CD4-positive, alpha-beta memory T cell (primary cell): ENCODE data around the gene RPL7L1. TPM values are rescaled to one million over a fixed set of nuclear protein-coding genes. Genes with fewer than 3 reads are reported as not detected.
"Not testable (repeated sequence)": the region's sequence is repeated elsewhere in the genome, so short reads cannot be mapped to it uniquely, and the experiment has no call there.

Experiments used
- CTCF ChIA-PET: fragments of 350-600 bp; sonication (Branson Sonifier 250); formaldehyde crosslinking; loops from one replicate; lab custom pipeline; 2021; ENCODE audit warnings: inconsistent platforms; ENCODE audit not compliant: partially characterized antibody; lab: Charles Lee
- POLR2A ChIA-PET: fragments of 350-600 bp; sonication (Branson Sonifier 250); formaldehyde crosslinking; loops from one replicate; lab custom pipeline; 2021; ENCODE audit not compliant: partially characterized antibody; lab: Charles Lee
- DNase-seq, 5 donors: peaks; one replicate each; pipeline versions ENCODE4 v3.0.0 to v3.0.0-alpha.2; 2020 to 2022; ENCODE audit warnings: mixed read lengths in 1 of 5
- H3K27ac ChIP-seq: one replicate; pipeline ENCODE4 v1.7.0; 2013; ENCODE audit warnings: low read depth, low read length
- H3K27me3 ChIP-seq: 2 replicates; pipeline ENCODE4 v1.7.0; 2013; ENCODE audit warnings: mild to moderate bottlenecking, low read length, moderate library complexity; ENCODE audit not compliant: insufficient read depth
- H3K36me3 ChIP-seq: 2 replicates; pipeline ENCODE4 v1.7.0; 2013; ENCODE audit warnings: mild to moderate bottlenecking, low read length, moderate library complexity; ENCODE audit not compliant: insufficient read depth
- H3K4me1 ChIP-seq: 2 replicates; pipeline ENCODE4 v1.7.0; 2013; ENCODE audit warnings: mild to moderate bottlenecking, low read length, moderate library complexity; ENCODE audit not compliant: insufficient read depth
- H3K4me3 ChIP-seq, 2 donors: one replicate each; pipeline ENCODE4 v1.7.0; 2013; ENCODE audit warnings: low read length in 2 of 2, mild to moderate bottlenecking in 1 of 2
- H3K9me3 ChIP-seq, 2 donors: one replicate each; pipeline ENCODE4 v1.7.0; 2013; ENCODE audit warnings: low read length in 2 of 2, control low read depth in 1 of 2; ENCODE audit not compliant: control insufficient read depth in 1 of 2
- H3K27ac Mint-ChIP-seq, 7 donors: one replicate each; pipeline ENCODE4 v1.8.0; 2020 to 2021; ENCODE audit warnings: mixed read lengths in 7 of 7, mild to moderate bottlenecking in 6 of 7, inconsistent platforms in 3 of 7, moderate library complexity in 3 of 7
- H3K27me3 Mint-ChIP-seq, 2 donors: one replicate each; pipeline ENCODE4 v1.8.0; 2020 to 2021; ENCODE audit warnings: mixed read lengths in 2 of 2
- H3K36me3 Mint-ChIP-seq, 2 donors: one replicate each; pipeline ENCODE4 v1.8.0; 2020 to 2021; ENCODE audit warnings: mixed read lengths in 2 of 2, inconsistent platforms in 1 of 2, mild to moderate bottlenecking in 1 of 2
- H3K4me1 Mint-ChIP-seq, 4 donors: one replicate each; pipeline ENCODE4 v1.8.0; 2020 to 2021; ENCODE audit warnings: mixed read lengths in 4 of 4, mild to moderate bottlenecking in 1 of 4
- H3K4me3 Mint-ChIP-seq, 8 donors: one replicate each; pipeline ENCODE4 v1.8.0; 2020 to 2021; ENCODE audit warnings: mixed read lengths in 8 of 8, mild to moderate bottlenecking in 7 of 8, moderate library complexity in 6 of 8, inconsistent platforms in 3 of 8
- H3K9me3 Mint-ChIP-seq, 8 donors: one replicate each; pipeline ENCODE4 v1.8.0; 2020 to 2021; ENCODE audit warnings: mixed read lengths in 8 of 8, mild to moderate bottlenecking in 5 of 8, inconsistent platforms in 3 of 8, moderate library complexity in 1 of 8
- intact Hi-C: fragments of 100-400 bp; cut with micrococcal nuclease; formaldehyde crosslinking; loops from one replicate; pipeline ENCODE4 v1.15.1; 2023
- polyA plus RNA-seq, 2 donors: library from polyadenylated mRNA; unstranded; fragments of 300-500 nt; fragmentation: Illumina TruSeq; gene quantifications; one replicate each; pipeline ENCODE4 v1.2.3, GENCODE V29; 2021
- total RNA-seq, 2 experiments: library from RNA; stranded (reverse); gene quantifications; one replicate each; pipeline ENCODE4 v1.2.3, GENCODE V29; 2021

Gene RPL7L1
- total and polyA plus RNA-seq, 4 experiments from 2014 or later, result 39.6 to 89.8 (median 85.7) TPM

DNA sequence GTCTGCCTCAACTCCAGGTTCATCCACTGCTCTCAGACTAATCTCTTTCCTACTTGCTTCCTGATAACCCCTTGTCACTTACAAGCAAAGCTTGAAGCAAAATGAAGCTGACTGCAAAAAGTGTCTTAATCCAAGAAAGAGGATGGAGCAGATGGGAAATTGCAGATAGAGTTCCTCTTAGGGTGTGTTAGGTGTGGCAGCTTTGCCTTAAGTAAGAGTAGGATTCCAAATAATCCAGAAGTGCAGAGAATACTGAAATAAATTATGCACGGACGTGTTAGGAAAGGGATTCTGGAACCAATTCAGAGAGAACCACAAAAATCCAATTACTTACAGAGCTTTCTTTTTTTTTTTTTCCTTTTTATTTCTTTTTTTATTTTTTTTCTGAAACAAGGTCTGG lies 6.1 kb upstream of the RPL7L1 start:
- CTCF ChIA-PET, result interaction anchor here (1.1 to 1.4 kb wide), 5 partner anchors 147 to 213 kb away, joined by 3 to 6 read pairs (median 3); no protein-coding TSS in a partner anchor
- POLR2A ChIA-PET, result interaction anchor here (1.5 kb wide), 1 partner anchor 127 kb away, joined by 8 read pairs; the partner anchor contains the start of gene TBCC
- intact Hi-C loops, result no loop called here
- no peak for DNase-seq
- Histone ChIP-seq H3K27me3 (no peaks in the 10 kb centered on the region), H3K9me3 (no peaks in the 10 kb centered on the region), H3K27ac (no peak overlapping the region), H3K4me1 (no peaks in the 10 kb centered on the region), H3K36me3 (no peaks in the 10 kb centered on the region), H3K4me3 (no peak overlapping the region)
- H3K27me3 Mint-ChIP-seq, result no peaks in the 10 kb centered on the region
- peaks cover 0 to 3% (median 1%) of the 10 kb centered on the region in 4 donors for H3K4me1 Mint-ChIP-seq
- H3K36me3 Mint-ChIP-seq, result peaks cover 1 to 2% of the 10 kb centered on the region in 2 donors
- H3K9me3 Mint-ChIP-seq, result no peaks in the 10 kb centered on the region
- H3K4me3 Mint-ChIP-seq, result no peak overlapping the region
- H3K27ac Mint-ChIP-seq, result peak overlapping the region in 4 of 7 donors; percentile 20 to 80 (median 34)

DNA sequence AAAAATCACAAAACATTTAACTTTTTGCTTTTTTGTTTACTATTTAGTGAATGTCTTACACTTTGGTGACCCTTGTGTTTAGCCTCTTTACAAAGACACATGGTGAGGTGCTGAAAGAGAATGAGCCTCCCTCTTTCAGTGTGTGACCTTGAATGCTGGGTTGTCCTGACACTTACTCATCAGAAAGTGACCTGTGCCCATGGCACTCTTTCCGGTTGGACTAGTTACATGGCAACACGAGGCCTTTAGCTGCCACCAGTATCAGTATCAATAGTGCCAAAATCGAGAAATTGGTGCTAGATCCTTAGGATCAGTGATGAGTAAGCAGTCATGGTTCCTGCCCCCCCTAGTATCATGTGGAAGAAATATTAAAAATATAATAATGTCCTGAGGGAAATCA lies 1.7 kb upstream of the RPL7L1 start:
- no peaks in the 10 kb centered on the region for H3K9me3 Mint-ChIP-seq
- no peak for DNase-seq
- H3K27ac ChIP-seq, result no peak overlapping the region
- peak overlapping the region in 5 of 7 donors; percentile 23 to 97 (median 53) for H3K27ac Mint-ChIP-seq
- no peak overlapping the region for H3K4me3 ChIP-seq
- peak overlapping the region in 4 of 8 donors; percentile 28 to 58 (median 45) for H3K4me3 Mint-ChIP-seq
- no peaks in the 10 kb centered on the region for H3K27me3 ChIP-seq
- no peaks in the 10 kb centered on the region for H3K27me3 Mint-ChIP-seq
- ChIA-PET POLR2A (interaction anchor here (1.2 to 6.6 kb wide), 6 partner anchors 13 to 314 kb away, joined by 3 to 101 read pairs (median 26); partner anchors contain the start of genes BICRAL, TBCC and UBR2), CTCF (interaction anchor here (0.6 to 5.7 kb wide), 8 partner anchors 13 to 800 kb away, joined by 3 to 111 read pairs (median 3); a partner anchor contains a TSS)
- no peaks in the 10 kb centered on the region for H3K9me3 ChIP-seq
- intact Hi-C loops, result loop anchor here (1.0 to 2.0 kb wide), 2 partner anchors 21 to 216 kb away; no protein-coding TSS in a partner anchor
- H3K36me3 Mint-ChIP-seq, result peaks cover 0 to 17% of the 10 kb centered on the region in 2 donors
- H3K36me3 ChIP-seq, result no peaks in the 10 kb centered on the region
- H3K4me1 ChIP-seq, result peaks cover 23% of the 10 kb centered on the region
- peaks cover 4 to 25% (median 16%) of the 10 kb centered on the region in 4 donors for H3K4me1 Mint-ChIP-seq

DNA sequence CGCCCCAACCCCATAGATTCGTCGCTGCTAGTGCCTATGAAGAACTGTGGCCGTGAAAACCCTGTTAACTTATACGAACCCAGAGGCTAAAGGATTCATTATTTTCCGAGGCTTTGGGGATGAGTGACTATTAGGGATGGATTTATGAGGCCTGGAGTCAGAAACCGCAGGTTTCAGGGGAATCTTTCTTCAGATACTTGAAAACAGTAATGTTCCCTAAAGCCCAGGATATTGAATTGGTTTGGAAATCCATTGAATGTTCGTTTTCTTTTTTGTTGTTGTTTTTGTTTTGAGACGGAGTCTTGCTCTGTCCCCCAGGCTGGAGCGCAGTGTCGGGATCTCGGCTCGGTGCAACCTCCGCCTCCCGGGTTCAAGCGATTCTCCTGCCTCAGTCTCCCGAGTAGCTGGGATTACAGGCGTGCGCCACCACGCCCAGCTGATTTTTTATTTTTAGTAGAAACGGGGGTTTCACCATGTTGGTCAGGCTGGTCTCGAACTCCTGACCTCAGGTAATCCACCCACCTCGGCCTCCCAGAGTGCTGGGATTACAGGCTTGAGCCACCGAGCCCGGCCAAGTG lies 913 bp downstream of the RPL7L1 start:
- DNase-seq, result peak in 1 of 5 donors; percentile 10
- Histone ChIP-seq H3K36me3 (peaks cover 26% of the 10 kb centered on the region), H3K4me1 (peaks cover 23% of the 10 kb centered on the region), H3K27ac (peak overlapping the region; percentile 93), H3K4me3 (peak overlapping the region; percentile 77 to 84)
- Mint-ChIP-seq H3K4me1 (peaks cover 9 to 39% (median 25%) of the 10 kb centered on the region in 4 donors), H3K27ac (peak overlapping the region; percentile 97 to 100 (median 99)), H3K4me3 (peak overlapping the region; percentile 94 to 99 (median 96)), H3K36me3 (peaks cover 21 to 41% of the 10 kb centered on the region in 2 donors)
- ChIA-PET CTCF (interaction anchor here (0.9 to 5.7 kb wide), 14 partner anchors 10 to 333 kb away, joined by 3 to 111 read pairs (median 4); partner anchors contain the start of gene UBR2), POLR2A (interaction anchor here (0.8 to 6.6 kb wide), 25 partner anchors 10 to 636 kb away, joined by 3 to 101 read pairs (median 6); partner anchors contain the start of genes BICRAL, CNPY3, KLC4 and KLHDC3)
- H3K27me3 ChIP-seq, intact Hi-C loops, H3K9me3 ChIP-seq, H3K9me3 Mint-ChIP-seq, H3K27me3 Mint-ChIP-seq: not testable (repeated sequence)

DNA sequence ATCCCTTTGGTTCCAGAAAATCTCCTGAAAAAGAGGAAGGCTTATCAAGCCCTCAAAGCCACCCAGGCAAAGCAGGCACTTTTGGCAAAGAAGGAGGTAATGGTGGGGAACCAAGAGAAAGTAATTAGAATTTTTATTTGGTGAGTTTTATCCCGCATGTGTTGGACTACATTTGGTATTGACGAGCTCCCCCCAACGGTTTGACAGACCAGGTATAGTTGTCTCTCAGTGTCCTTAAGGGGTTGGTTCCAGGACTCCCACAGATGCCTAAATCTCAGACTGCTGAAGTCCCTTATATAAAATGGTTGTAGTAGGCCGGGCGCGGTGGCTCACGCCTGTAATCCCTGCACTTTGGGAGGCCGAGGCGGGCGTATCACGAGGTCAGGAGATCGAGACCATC lies 1.5 kb downstream of the RPL7L1 start:
- Mint-ChIP-seq H3K4me1 (peaks cover 9 to 39% (median 25%) of the 10 kb centered on the region in 4 donors), H3K36me3 (peaks cover 24 to 46% of the 10 kb centered on the region in 2 donors), H3K27ac (peak overlapping the region; percentile 97 to 100 (median 99)), H3K4me3 (peak overlapping the region; percentile 94 to 99 (median 96))
- DNase-seq, H3K27me3 Mint-ChIP-seq, intact Hi-C loops, H3K9me3 ChIP-seq, H3K27me3 ChIP-seq, H3K9me3 Mint-ChIP-seq: not testable (repeated sequence)
- H3K36me3 ChIP-seq, result peaks cover 32% of the 10 kb centered on the region
- ChIA-PET POLR2A (interaction anchor here (1.0 to 6.6 kb wide), 4 partner anchors 10 to 140 kb away, joined by 3 to 101 read pairs (median 84); partner anchors contain the start of genes BICRAL, RRP36 and TBCC), CTCF (interaction anchor here (0.9 to 3.9 kb wide), 6 partner anchors 9 to 219 kb away, joined by 3 to 20 read pairs (median 6); no protein-coding TSS in a partner anchor)
- H3K27ac ChIP-seq, result peak overlapping the region; percentile 93
- H3K4me3 ChIP-seq, result peak overlapping the region; percentile 77 to 84
- peaks cover 23% of the 10 kb centered on the region for H3K4me1 ChIP-seq

DNA sequence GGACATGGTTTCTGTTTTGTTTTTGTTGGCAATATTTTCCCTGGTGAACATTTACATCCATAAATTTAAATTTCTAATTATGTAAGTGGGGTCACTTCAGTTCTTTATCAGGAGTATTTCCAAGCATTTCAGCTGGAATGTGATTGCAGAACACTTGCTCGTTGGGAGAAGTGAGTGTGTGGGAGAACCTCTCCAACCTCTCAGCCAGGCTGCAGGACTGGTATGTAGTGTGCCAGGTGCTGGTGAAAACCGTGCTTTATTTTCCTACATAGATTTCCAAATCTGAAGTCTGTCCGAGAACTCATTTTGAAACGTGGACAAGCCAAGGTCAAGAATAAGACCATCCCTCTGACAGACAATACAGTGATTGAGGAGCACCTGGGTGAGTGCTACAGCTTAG lies 6.3 kb downstream of the RPL7L1 start:
- POLR2A ChIA-PET, result no interaction called here
- intact Hi-C loops, result no loop called here
- Histone ChIP-seq H3K27ac (no peak overlapping the region), H3K4me3 (no peak overlapping the region), H3K27me3 (no peaks in the 10 kb centered on the region), H3K36me3 (peaks cover 34% of the 10 kb centered on the region), H3K4me1 (peaks cover 20% of the 10 kb centered on the region), H3K9me3 (no peaks in the 10 kb centered on the region)
- CTCF ChIA-PET, result interaction anchor here (0.8 to 1.2 kb wide), 2 partner anchors 21 to 224 kb away, joined by 3 to 4 read pairs; no protein-coding TSS in a partner anchor
- H3K4me1 Mint-ChIP-seq, result peaks cover 10 to 32% (median 21%) of the 10 kb centered on the region in 4 donors
- no peak overlapping the region for H3K4me3 Mint-ChIP-seq
- DNase-seq, result no peak
- H3K27ac Mint-ChIP-seq, result peak overlapping the region in 1 of 7 donors; percentile 33
- no peaks in the 10 kb centered on the region for H3K9me3 Mint-ChIP-seq
- peaks cover 29 to 61% of the 10 kb centered on the region in 2 donors for H3K36me3 Mint-ChIP-seq
- H3K27me3 Mint-ChIP-seq, result no peaks in the 10 kb centered on the region

DNA sequence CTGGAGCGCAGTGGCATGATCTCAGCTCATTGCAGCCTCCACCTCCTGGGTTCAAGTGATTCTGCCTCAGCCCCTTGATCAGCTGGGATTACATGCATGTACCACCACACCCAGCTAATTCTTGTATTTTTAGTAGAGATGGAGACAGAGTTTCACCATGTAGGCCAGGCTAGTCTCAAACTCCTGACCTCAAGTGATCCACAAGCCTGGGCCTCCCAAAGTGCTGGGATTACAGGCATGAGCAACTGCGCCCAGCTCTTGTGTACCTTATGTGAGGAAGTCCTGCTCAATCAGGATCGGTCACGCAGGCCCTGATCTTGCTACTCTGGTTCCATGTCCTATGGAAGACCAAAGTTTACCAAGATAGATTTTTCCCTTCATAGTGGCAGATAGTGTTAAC lies 8.8 kb downstream of the RPL7L1 start:
- H3K27me3 Mint-ChIP-seq, H3K27ac ChIP-seq, H3K9me3 ChIP-seq, DNase-seq, H3K27me3 ChIP-seq, intact Hi-C loops, CTCF ChIA-PET, H3K9me3 Mint-ChIP-seq, POLR2A ChIA-PET, H3K4me3 ChIP-seq: not testable (repeated sequence)
- H3K4me1 ChIP-seq, result peaks cover 15% of the 10 kb centered on the region
- peak overlapping the region in 1 of 8 donors; percentile 26 for H3K4me3 Mint-ChIP-seq
- H3K36me3 ChIP-seq, result peaks cover 30% of the 10 kb centered on the region
- H3K4me1 Mint-ChIP-seq, result peaks cover 12 to 32% (median 19%) of the 10 kb centered on the region in 4 donors
- H3K36me3 Mint-ChIP-seq, result peaks cover 25 to 56% of the 10 kb centered on the region in 2 donors
- H3K27ac Mint-ChIP-seq, result peak overlapping the region in 1 of 7 donors; percentile 13
